ENCODE data around the gene ST3GAL3.

- no peak for TF ChIP-seq CTCF (conservative IDR thresholded peaks at IDR 0.05)
- TF ChIP-seq EZH2 (IDR thresholded peaks at IDR 0.05; ENCODE audit: low read depth) = no peak
Measured at GRCh38 chr1:43801203-43801602, 93.9 kb downstream of the ST3GAL3 start.

All from PC-9 (cell line).